Caki2 (cell line): ENCODE measurements around the gene MAP3K20. TPM values are rescaled to one million over a fixed set of nuclear protein-coding genes. Genes with fewer than 3 reads are reported as not detected.
"Not testable (repeated sequence)": the region's sequence is repeated elsewhere in the genome, so short reads cannot be mapped to it uniquely, and the experiment has no call there.

ENCODE experiments used
- DNase-seq: peaks from one replicate; pipeline ENCODE4 v3.0.0-alpha.2; 2015; ENCODE audit warnings: low read depth
- in situ Hi-C: cut with HindIII; loops from 2 replicates; pipeline ENCODE4 v1.10.0; 2016; ENCODE audit warnings: low sequenced_read_pairs, low pct_unique_long_range_greater_than_20kb, mixed read lengths
- total RNA-seq: library from RNA; depleted of rRNA; stranded (reverse); fragments of >200 nt; shearing (Covaris generic); gene quantifications from 2 replicates; pipeline ENCODE4 v1.2.3, GENCODE V29; 2014; ENCODE audit warnings: low replicate concordance

MAP3K20 gene
- total RNA-seq, 1 experiment from 2014 or later, result 22.2 TPM

- in situ Hi-C loops, result no loop called here
- DNase-seq, result no peak
These were observed 229.7 kb downstream of the MAP3K20 start for GRCh38 chr2:173305303-173305702.

GRCh38 chr2:173307293-173307692 lies 231.6 kb downstream of the MAP3K20 start:
- in situ Hi-C loops, result no loop called here
- DNase-seq, result no peak

DNA sequence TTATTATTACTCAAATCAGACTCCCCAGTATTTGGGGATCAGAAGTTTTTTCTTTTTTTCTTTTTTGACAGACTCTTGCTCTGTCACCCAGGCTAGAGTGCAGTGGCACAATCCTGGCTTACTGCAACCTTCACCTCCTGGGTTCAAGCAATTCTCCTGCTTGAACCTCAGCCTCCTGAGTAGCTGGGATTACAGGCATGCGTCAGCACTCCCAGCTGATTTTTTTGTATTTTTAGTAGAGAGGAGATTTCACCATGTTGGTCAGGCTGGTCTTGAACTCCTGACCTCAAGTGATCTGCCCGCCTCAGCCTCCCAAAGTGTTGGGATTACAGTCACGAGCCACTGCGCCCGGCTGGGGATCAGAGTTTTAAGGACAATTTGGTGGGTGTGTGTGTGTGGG lies 233.7 kb downstream of the MAP3K20 start:
- DNase-seq, in situ Hi-C loops: not testable (repeated sequence)

- in situ Hi-C loops, result no loop called here
- DNase-seq, result no peak
These were observed 236.4 kb downstream of the MAP3K20 start for GRCh38 chr2:173311844-173312606.
